HCT116 (cell line): ENCODE results near the gene ERC1. TPM values are rescaled to one million over a fixed set of nuclear protein-coding genes. Genes with fewer than 3 reads are reported as not detected.

Experiments
- ATAC-seq: fragments of 200-7000 bp; cut with Tn5 transposase; 2 replicates; pipeline ENCODE4 v1.9.1; 2020; ENCODE audit warnings: mild to moderate bottlenecking, moderate library complexity
- BruUV-seq: library from RNA; stranded (reverse); fragments of 400-500 nt; replicated peaks from 2 replicates; lab custom pipeline; 2021; lab: Mats Ljungman, UMichigan
- CTCF ChIA-PET: fragments of 300-600 bp; sonication (Branson Sonifier 250); formaldehyde crosslinking; loops from one replicate; lab custom pipeline; 2021; ENCODE audit warnings: antibody characterized with exemption; lab: Charles Lee
- POLR2A ChIA-PET: fragments of 300-600, 350-600 bp; sonication (Branson Sonifier 250); formaldehyde crosslinking; loops from one replicate; lab custom pipeline; 2021; ENCODE audit warnings: antibody characterized with exemption; lab: Charles Lee
- RAD21 ChIA-PET, 2 experiments: fragments of 300-600 bp; sonication (Branson Sonifier 250); formaldehyde crosslinking; loops; one replicate each; lab custom pipeline; 2023; ENCODE audit warnings: low total read pairs in 2 of 2; ENCODE audit not compliant: uncharacterized antibody in 2 of 2, unreplicated experiment in 2 of 2, low non-redundant PET in 1 of 2; lab: Charles Lee
- DNase-seq: peaks from one replicate; pipeline ENCODE4 v3.0.0-alpha.2; 2010; ENCODE audit warnings: low read depth, low spot score
- H2AFZ ChIP-seq: fragments of 200-600 bp; shearing (Covaris generic), sonication (generic); 2 replicates; pipeline ENCODE4 v1.6.1; 2017; ENCODE audit warnings: low read depth, mixed run types, mixed read lengths, antibody characterized with exemption, low read length; ENCODE audit not compliant: poor library complexity, severe bottlenecking
- H3K27ac ChIP-seq: 2 replicates; pipeline ENCODE4 v1.5.1; 2012; ENCODE audit warnings: low read depth, low read length
- H3K27me3 ChIP-seq: fragments of 200-600 bp; sonication (generic); 2 replicates; pipeline ENCODE4 v1.6.1; 2016; ENCODE audit warnings: mixed run types, low read length, mixed read lengths; ENCODE audit not compliant: insufficient read depth
- H3K36me3 ChIP-seq, 2 experiments: fragments of 200-500 bp in 1 of 2; fragments of 200-600 bp in 1 of 2; sonication (Bioruptor generic) in 1 of 2; sonication (generic) in 1 of 2; 2 replicates each; pipeline versions ENCODE4 v1.5.1 to v1.6.1; 2014 to 2016; ENCODE audit warnings: low read length in 2 of 2, inconsistent platforms in 1 of 2, mixed read lengths in 1 of 2, mixed run types in 1 of 2; ENCODE audit not compliant: insufficient read depth in 2 of 2, control insufficient read depth in 1 of 2
- H3K4me1 ChIP-seq, 2 experiments: fragments of 200-600 bp in 1 of 2; sonication (generic) in 1 of 2; 2 replicates each; pipeline versions ENCODE4 v1.5.1 to v1.6.1; 2012 to 2017; ENCODE audit warnings: low read length in 2 of 2, inconsistent platforms in 1 of 2, mild to moderate bottlenecking in 1 of 2, mixed read lengths in 1 of 2, mixed run types in 1 of 2, moderate library complexity in 1 of 2; ENCODE audit not compliant: insufficient read depth in 2 of 2, control insufficient read depth in 1 of 2
- H3K4me2 ChIP-seq: fragments of 200-600 bp; sonication (generic); 2 replicates; pipeline ENCODE4 v1.6.1; 2017; ENCODE audit warnings: mixed run types, low read length, mixed read lengths
- H3K4me3 ChIP-seq, 2 experiments: fragments of 200-600 bp in 1 of 2; sonication (generic) in 1 of 2; replicated peaks in 1 of 2; 2 replicates each; pipeline ENCODE4 v1.5.1; 2011 to 2016; ENCODE audit warnings: low read length in 2 of 2, control low read depth in 1 of 2, low read depth in 1 of 2, mild to moderate bottlenecking in 1 of 2, mixed read lengths in 1 of 2, mixed run types in 1 of 2
- H3K79me2 ChIP-seq: fragments of 200-600 bp; sonication (generic); 2 replicates; pipeline ENCODE4 v1.6.1; 2017; ENCODE audit warnings: mild to moderate bottlenecking, mixed run types, low read length, moderate library complexity, mixed read lengths; ENCODE audit not compliant: insufficient read depth
- H3K9ac ChIP-seq: fragments of 200-600 bp; sonication (generic); 2 replicates; pipeline ENCODE4 v1.6.1; 2016; ENCODE audit warnings: low read length, mixed read lengths
- H3K9me2 ChIP-seq: fragments of 200-600 bp; sonication (generic), shearing (Covaris generic); 2 replicates; pipeline ENCODE4 v1.6.1; 2017; ENCODE audit warnings: mixed run types, mild to moderate bottlenecking, moderate library complexity; ENCODE audit not compliant: insufficient read depth
- H3K9me3 ChIP-seq, 2 experiments: fragments of 200-500 bp in 1 of 2; fragments of 200-600 bp in 1 of 2; sonication (Bioruptor generic) in 1 of 2; sonication (generic) in 1 of 2; 2 replicates each; pipeline ENCODE4 v1.6.1; 2014 to 2017; ENCODE audit warnings: low read length in 2 of 2, mixed read lengths in 2 of 2, inconsistent platforms in 1 of 2, low read depth in 1 of 2, mild to moderate bottlenecking in 1 of 2, mixed run types in 1 of 2, moderate library complexity in 1 of 2; ENCODE audit not compliant: control insufficient read depth in 1 of 2, insufficient read depth in 1 of 2
- H4K20me1 ChIP-seq: fragments of 200-600 bp; sonication (generic), shearing (Covaris generic); 2 replicates; pipeline ENCODE4 v1.6.1; 2017; ENCODE audit warnings: mixed run types, mild to moderate bottlenecking, moderate library complexity; ENCODE audit not compliant: insufficient read depth
- CEBPB ChIP-seq: IDR thresholded peaks from 2 replicates; pipeline ENCODE4 v1.6.1; 2012; ENCODE audit warnings: low read depth
- CTCF ChIP-seq, 3 experiments: fragments of 200-600 bp in 1 of 3; sonication (generic) in 1 of 3; IDR thresholded peaks in 2 of 3; conservative IDR thresholded peaks in 1 of 3; 2 replicates each; pipeline ENCODE4 v1.5.1; 2012 to 2017; ENCODE audit warnings: low read depth in 2 of 3, low read length in 2 of 3, antibody characterized with exemption in 1 of 3, borderline replicate concordance in 1 of 3, control low read depth in 1 of 3, mild to moderate bottlenecking in 1 of 3, mixed read lengths in 1 of 3, mixed run types in 1 of 3, moderate library complexity in 1 of 3; ENCODE audit not compliant: insufficient read depth in 1 of 3
- EGR1 ChIP-seq: IDR thresholded peaks from 2 replicates; pipeline ENCODE4 v1.6.1; 2012; ENCODE audit warnings: low read depth
- ELF1 ChIP-seq: IDR thresholded peaks from 2 replicates; pipeline ENCODE4 v1.6.1; 2012; ENCODE audit warnings: low read depth, borderline replicate concordance
- FOSL1 ChIP-seq: IDR thresholded peaks from 2 replicates; pipeline ENCODE4 v1.6.1; 2012; ENCODE audit warnings: low read depth
- JUND ChIP-seq: IDR thresholded peaks from 2 replicates; pipeline ENCODE4 v1.6.1; 2012
- MAX ChIP-seq: IDR thresholded peaks from 2 replicates; pipeline ENCODE4 v1.6.1; 2012
- POLR2A ChIP-seq: IDR thresholded peaks from 2 replicates; pipeline ENCODE4 v1.7.0; 2011; ENCODE audit warnings: borderline replicate concordance; ENCODE audit not compliant: insufficient read depth, insufficient read length; ENCODE audit errors: extremely low read depth
- RAD21 ChIP-seq: IDR thresholded peaks from 2 replicates; pipeline ENCODE4 v1.6.1; 2012; ENCODE audit warnings: low read depth, mild to moderate bottlenecking
- SIN3A ChIP-seq: IDR thresholded peaks from 2 replicates; pipeline ENCODE4 v1.6.1; 2012; ENCODE audit warnings: low read depth
- SP1 ChIP-seq: IDR thresholded peaks from 2 replicates; pipeline ENCODE4 v1.6.1; 2012; ENCODE audit warnings: low read depth
- TCF7L2 ChIP-seq: IDR thresholded peaks from 2 replicates; pipeline ENCODE4 v1.7.0; 2011; ENCODE audit warnings: borderline replicate concordance, inconsistent platforms; ENCODE audit not compliant: insufficient read depth, insufficient read length; ENCODE audit errors: extremely low read depth
- YY1 ChIP-seq: IDR thresholded peaks from 2 replicates; pipeline ENCODE4 v1.6.1; 2011; ENCODE audit warnings: low read length, low read depth, moderate library complexity, mild to moderate bottlenecking; ENCODE audit not compliant: insufficient replicate concordance; ENCODE audit errors: extremely low read depth
- ZFX ChIP-seq: fragments of 450-650 bp; IDR thresholded peaks from 2 replicates; pipeline ENCODE4 v1.6.1; 2017
- ZNF274 ChIP-seq: fragments of 200-500 bp; sonication (Bioruptor generic); IDR thresholded peaks from 2 replicates; pipeline ENCODE4 v1.6.1; 2014; ENCODE audit warnings: mild to moderate bottlenecking, low read depth, low read length, inconsistent platforms
- intact Hi-C: fragments of 100-400 bp; cut with micrococcal nuclease; formaldehyde crosslinking; loops from 2 replicates; pipeline ENCODE4 v1.10.0; 2022
- total RNA-seq: library from RNA; stranded (reverse); gene quantifications from one replicate; pipeline ENCODE4 v1.2.1, GENCODE V29; 2021; ENCODE audit not compliant: unreplicated experiment
- TF ChIP-seq, protein P1 (sequence below): IDR thresholded peaks from 2 replicates; pipeline ENCODE4 v1.6.1; 2012
- TF ChIP-seq, protein P2 (sequence below): IDR thresholded peaks from 2 replicates; pipeline ENCODE4 v1.6.1; 2012; ENCODE audit warnings: low read depth

Gene ERC1
- total RNA-seq, 1 experiment from 2014 or later: 41.9 TPM

GRCh38 chr12:1078002-1078401, 87.0 kb downstream of the ERC1 start (continued):
- TF ChIP-seq MAX (no peak), ZNF274 (no peak), CEBPB (no peak), ELF1 (no peak), TCF7L2 (no peak)

GRCh38 chr12:1080520-1081223, 89.6 kb downstream of the ERC1 start:
- H3K27me3 ChIP-seq: no peaks in the 10 kb centered on the region
- no peak for DNase-seq
- CTCF ChIA-PET: interaction anchor here (1.8 kb wide), 1 partner anchor 12 kb away, joined by 7 read pairs; no protein-coding TSS in a partner anchor
- H3K4me1 ChIP-seq: 0 out of 4 replicates have a peak, but pooled peaks cover 0 to 2% of the 10 kb centered on the region in 2 experiments
- no peak for TF ChIP-seq YY1
- TF ChIP-seq FOSL1: no peak
- TF ChIP-seq, protein P1, sequence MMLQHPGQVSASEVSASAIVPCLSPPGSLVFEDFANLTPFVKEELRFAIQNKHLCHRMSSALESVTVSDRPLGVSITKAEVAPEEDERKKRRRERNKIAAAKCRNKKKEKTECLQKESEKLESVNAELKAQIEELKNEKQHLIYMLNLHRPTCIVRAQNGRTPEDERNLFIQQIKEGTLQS: no peak
- no peak for TF ChIP-seq TCF7L2
- TF ChIP-seq ZFX: no peak
- no peak for TF ChIP-seq MAX
- TF ChIP-seq RAD21: no peak
- no peak for TF ChIP-seq SIN3A
- no peak for TF ChIP-seq CTCF (IDR thresholded peaks at IDR 0.05 in 2 of 3, conservative IDR thresholded peaks at IDR 0.05 in 1 of 3; ENCODE audit: borderline replicate concordance in 1 of 3, insufficient read depth in 1 of 3, low read depth in 2 of 3, low read length in 2 of 3)
- TF ChIP-seq JUND: no peak
- TF ChIP-seq SP1: no peak
- TF ChIP-seq POLR2A: no peak
- TF ChIP-seq, protein P2, sequence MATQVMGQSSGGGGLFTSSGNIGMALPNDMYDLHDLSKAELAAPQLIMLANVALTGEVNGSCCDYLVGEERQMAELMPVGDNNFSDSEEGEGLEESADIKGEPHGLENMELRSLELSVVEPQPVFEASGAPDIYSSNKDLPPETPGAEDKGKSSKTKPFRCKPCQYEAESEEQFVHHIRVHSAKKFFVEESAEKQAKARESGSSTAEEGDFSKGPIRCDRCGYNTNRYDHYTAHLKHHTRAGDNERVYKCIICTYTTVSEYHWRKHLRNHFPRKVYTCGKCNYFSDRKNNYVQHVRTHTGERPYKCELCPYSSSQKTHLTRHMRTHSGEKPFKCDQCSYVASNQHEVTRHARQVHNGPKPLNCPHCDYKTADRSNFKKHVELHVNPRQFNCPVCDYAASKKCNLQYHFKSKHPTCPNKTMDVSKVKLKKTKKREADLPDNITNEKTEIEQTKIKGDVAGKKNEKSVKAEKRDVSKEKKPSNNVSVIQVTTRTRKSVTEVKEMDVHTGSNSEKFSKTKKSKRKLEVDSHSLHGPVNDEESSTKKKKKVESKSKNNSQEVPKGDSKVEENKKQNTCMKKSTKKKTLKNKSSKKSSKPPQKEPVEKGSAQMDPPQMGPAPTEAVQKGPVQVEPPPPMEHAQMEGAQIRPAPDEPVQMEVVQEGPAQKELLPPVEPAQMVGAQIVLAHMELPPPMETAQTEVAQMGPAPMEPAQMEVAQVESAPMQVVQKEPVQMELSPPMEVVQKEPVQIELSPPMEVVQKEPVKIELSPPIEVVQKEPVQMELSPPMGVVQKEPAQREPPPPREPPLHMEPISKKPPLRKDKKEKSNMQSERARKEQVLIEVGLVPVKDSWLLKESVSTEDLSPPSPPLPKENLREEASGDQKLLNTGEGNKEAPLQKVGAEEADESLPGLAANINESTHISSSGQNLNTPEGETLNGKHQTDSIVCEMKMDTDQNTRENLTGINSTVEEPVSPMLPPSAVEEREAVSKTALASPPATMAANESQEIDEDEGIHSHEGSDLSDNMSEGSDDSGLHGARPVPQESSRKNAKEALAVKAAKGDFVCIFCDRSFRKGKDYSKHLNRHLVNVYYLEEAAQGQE: no peak
- no peak for TF ChIP-seq EGR1
- no peak for TF ChIP-seq ZNF274
- H2AFZ ChIP-seq: no peak overlapping the region
- H3K9me2 ChIP-seq: no peaks in the 10 kb centered on the region
- no peaks in the 10 kb centered on the region for H4K20me1 ChIP-seq
- no peaks in the 10 kb centered on the region for H3K36me3 ChIP-seq
- no peak overlapping the region for H3K4me2 ChIP-seq
- H3K9ac ChIP-seq: no peak overlapping the region
- no peaks in the 10 kb centered on the region for H3K9me3 ChIP-seq
- no peak for ATAC-seq
- no peak overlapping the region for H3K4me3 ChIP-seq
- intact Hi-C loops: no loop called here
- no peak overlapping the region for H3K27ac ChIP-seq
- BruUV-seq: no TSS peak
- 0 out of 2 replicates have a peak, but pooled peaks cover 4% of the 10 kb centered on the region for H3K79me2 ChIP-seq
- POLR2A ChIA-PET: no interaction called here
- RAD21 ChIA-PET: no interaction called here
